IPS DF 4.7 (cell line): ENCODE data around the gene TUT4.

Experiments
- DNase-seq: peaks from one replicate; pipeline ENCODE4 v3.0.0-alpha.2; 2013; ENCODE audit warnings: low spot score; ENCODE audit errors: extremely low read depth

The TUT4 gene

DNA sequence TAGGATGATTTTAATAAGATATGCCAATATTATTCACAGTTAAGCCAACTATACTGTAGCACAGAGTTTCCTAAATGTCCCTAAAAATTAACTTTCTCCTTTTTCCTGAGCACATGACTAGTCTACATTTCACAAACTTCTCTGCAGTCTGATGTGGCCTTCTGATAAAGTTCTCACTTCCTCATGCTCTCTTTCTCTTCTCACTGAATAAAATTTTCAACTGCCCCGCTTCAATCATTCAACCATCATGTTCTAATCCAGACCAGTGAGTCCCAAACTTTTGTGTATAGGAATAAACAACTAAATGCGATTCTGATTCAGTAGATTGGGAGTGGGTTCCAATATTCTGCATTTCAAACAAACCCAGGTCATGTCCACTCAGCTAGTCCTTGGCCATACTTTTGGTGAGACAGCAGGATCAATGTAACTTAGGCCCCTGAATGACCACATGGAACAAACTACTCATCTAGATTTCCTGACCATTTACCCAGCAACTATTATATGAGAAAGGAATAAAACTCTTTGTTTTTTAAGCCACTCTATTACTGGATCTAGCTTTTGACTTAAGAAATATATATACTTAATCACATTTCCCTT, 20.1 kb downstream of the TUT4 start:
- DNase-seq, result no peak

DNA sequence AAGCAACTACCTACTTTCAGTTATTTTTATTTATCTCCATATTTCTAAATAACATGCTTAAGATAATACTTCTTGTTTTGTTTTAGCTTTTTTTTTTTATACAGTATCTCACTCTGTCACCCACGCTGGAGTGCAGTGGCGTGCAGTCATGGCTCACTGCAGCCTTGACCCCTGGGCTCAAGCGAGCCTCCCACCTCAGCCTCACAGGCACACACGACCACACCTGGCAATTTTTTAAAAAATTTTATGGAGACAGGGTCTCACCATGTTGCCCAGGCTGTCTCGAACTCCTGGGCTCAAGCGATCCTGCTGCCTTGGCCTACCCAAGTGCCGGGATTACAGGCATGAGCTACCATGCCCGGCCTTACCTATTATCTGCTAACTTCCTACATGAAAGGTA, 20.6 kb downstream of the TUT4 start:
- DNase-seq, result no peak

DNA sequence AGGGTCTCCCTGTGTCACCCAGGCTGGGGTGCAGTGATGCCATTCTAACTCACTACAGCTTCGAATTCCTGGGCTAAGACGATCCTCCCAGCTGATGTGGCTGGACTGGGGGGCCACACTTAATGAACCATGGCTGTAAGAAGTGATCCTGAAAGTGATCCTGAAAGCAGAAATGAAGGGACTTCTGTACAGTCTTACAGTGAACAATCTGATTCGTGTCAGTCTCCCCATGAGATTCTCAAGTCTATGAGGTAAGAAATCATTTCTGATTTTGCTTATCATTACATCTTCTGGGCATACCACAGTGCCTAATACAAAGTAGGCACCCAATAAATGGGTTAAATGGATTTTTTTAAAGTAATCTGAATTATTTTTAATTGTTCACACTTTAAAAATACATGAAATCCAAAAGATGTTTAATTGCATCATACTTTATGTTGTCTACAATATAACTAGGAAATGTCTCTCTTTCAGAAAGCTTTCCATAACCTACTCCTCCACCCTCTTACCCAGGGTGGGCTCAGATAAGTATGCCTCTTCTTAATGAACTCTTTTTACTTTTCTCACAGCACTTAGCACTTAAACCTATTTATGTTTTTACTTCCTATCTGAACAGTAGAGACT, 21.5 kb downstream of the TUT4 start:
- no peak for DNase-seq

DNA sequence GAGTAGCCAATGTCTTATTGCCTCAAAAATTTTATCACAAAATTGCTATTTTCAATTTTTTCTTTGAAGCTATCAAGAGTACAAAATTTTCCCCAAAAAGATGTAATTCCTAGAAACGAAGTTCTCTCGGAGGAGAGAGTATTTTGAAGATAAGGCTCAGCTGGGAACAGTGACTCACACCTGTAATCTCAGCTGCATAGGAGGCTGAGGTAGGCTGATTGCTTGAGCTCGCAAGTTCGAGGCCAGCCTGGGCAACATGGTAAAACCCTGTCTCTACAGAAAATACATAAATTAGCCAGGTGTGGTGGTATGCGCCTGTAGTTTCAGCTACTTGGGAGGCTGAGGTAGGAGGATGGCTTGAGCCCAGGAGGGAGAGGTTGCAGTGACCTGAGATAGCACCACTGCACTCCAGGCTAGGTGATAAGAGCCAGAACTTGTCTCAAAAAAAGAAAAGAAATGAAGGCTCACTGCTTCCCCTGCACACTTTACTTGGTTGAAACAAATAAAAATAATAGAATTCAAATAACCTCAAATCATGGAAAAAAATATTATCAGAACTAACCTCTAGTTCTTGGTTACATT, 22.2 kb downstream of the TUT4 start:
- no peak for DNase-seq

DNA sequence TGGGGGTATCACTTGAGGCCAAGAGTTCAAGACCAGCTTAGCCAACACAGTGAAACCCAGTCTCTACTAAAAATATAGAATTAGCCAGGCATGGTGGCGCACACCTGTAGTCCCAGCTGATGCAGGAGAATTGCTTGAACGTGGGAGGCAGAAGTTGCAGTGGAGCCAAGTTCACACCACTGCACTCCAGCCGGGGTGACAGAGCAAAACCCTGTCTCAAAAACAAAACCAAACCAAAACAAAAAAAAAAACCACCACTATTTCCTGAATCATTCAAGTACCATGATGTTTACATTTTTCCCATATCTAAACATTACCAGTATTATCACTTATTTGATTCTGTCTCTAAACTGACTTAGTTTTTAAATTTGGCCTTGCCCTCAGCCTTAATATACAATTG, 29.5 kb downstream of the TUT4 start:
- DNase-seq, result no peak

DNA sequence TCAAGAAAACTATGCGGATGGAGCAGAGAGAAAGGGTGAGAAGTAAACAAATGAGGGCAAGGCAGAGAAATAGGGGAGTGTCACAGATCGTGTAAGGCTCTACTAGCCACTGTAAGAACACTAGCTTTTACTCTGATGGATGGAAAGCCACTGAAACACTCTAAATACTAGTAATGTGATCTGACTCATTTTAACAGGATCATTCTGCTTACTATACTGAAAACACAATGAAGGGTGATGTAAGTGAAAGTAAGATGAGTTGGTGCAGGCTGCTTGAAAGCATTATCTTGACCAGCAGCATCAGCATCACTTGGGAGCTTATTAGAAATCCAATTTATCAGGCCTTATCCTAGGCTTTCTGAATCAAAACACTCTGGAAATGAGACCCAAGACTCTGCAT, 32.7 kb downstream of the TUT4 start:
- no peak for DNase-seq

DNA sequence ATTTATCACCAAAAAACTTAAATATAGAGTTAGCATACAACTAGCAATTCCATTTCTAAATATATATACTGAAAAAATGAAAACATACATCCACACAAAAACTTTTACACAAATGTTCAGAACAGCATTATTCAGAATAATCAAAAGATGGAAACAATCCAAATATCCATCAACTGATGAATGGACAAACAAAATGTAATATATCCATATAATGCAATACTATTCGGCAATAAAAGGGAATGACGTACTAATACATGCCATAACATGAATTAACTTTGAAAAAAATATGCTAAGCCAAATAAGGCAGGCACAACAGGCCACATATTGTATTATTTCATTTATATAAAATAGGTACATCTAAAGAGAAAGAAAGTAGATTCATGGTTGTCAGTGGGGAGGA, 33.9 kb downstream of the TUT4 start:
- DNase-seq, result no peak

DNA sequence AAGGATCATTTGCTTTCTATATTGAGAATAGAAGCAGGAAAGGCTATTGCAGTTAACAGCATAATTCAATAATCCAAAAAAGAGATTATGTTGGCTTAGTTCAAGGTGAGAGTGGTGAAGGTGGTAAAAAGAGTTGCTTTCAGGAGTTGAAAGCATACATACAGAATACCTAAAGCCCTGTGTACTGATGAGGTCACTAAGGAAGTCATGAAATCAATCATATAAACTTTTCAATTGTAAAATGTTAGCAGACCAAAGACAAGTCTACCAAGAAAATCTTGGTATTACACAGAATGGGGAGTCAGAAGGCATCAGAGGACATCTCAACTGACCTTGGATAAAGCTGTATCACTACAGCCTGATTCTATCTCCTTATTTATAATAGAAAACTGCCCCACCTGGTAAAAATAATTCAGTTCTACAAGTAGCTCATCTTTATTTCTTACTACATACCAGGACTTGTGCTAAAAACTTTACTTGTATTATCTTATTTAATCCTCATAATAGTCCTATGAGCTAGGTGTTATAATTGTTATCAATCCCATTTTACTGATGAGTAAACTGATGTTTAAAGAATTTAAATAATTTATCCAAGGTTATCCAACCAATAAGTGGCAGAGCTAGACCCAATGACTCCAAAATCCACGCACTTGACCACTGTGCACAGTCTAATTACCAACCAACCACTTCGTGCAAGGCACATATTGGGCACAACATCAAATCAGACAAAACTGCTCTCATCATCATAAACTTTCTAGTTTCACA, 40.9 kb downstream of the TUT4 start:
- DNase-seq, result no peak

DNA sequence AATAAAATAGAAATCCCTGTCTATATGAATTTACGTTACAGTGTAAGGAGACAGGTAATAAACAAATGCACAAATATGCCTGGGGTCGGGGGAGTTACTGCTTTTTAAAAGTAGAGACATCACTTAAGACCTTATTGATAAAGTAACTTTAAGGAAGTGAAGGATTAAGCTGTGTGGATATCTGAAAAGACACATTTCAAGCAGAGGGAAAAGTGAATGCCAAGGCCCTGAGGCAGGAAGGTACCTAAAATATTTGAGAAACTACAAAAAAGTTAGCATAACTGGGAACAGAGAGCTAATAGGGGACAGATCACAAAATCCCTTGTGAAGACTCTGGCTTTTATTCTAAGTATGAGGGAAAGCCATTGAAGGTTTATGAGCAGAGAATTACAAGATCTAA, 41.5 kb downstream of the TUT4 start:
- no peak for DNase-seq

DNA sequence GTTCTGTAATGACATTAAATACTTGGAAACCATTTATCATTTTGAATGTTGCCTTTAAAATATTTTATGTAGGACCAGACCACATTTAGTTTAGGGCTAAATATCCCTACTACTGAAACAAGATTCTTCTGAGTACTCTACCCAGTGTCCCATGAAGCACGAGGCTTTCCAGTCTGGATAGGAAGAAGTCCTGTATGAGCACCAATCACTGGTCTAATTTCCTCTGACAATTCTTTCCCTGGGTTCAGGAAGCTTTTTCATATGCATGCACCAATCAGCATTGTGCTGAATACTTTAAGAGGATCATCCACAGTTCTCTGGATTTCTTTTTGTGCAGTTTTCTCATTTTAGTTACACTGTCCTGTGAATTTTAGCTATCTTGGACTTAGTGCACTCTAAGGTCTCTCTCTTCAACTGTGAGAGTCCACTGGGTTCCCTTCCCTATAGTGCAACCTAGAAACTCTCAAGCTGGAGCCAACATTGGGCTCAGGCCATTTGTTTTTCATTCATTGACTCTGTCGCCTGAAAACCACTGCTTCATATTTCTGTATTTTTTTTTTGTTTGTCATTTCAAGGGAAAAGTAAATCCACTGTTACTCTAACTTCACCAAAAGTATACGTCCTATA, 45.9 kb downstream of the TUT4 start:
- no peak for DNase-seq

DNA sequence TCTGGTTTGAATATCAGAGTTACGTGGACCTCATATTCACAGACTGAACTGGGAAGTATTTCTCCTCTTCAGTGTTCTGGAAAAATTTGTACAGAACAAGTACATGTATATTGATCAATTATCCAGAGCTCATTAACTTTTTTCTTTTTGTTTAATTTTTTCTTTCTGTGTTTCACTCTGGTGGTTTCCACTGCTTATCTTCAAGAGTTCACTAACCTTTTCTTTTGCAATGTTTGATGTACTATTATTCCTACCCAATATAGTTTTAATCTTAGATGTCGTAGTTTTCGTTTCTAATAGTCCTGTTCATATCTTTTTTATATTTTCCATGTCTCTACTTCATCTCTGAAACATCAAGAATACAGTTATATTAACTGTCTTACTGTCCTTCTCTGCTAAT, 46.5 kb downstream of the TUT4 start:
- DNase-seq, result no peak

DNA sequence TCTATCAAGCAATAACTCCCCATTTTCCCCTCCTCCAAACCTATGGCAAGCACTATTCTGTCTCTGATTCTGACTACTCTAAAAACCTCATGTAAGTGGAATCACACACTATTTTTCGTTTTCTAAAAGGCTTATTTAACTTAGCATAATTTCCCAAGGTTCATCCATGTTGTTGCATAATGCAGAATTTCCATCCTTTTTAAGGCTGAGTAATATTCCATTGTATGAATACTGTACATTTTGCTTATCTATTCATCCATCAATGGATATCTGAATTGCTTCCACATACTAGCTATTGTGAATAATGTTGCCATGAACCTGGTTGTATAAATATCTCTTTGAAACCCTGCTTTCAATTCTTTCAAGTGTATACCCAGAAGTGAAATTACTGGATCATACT, 48.2 kb downstream of the TUT4 start:
- no peak for DNase-seq

DNA sequence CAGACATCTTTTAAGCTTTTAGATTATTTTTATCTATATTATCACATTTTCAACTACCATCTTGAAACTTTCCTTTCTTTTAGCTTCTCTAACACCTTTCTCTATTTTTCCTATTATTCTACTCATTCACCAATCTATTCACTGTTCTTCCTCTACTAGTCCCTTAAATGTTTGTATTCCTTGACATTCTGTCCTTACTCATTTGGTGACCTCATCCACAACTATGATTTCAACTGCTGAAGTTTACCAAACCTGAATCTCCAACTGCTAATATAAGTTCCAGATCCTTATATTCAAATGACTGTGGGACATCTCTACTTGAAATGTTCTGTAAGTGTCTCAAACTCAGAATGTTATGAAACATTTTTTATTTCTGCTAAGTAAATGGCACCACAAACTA, 49.2 kb downstream of the TUT4 start:
- no peak for DNase-seq

DNA sequence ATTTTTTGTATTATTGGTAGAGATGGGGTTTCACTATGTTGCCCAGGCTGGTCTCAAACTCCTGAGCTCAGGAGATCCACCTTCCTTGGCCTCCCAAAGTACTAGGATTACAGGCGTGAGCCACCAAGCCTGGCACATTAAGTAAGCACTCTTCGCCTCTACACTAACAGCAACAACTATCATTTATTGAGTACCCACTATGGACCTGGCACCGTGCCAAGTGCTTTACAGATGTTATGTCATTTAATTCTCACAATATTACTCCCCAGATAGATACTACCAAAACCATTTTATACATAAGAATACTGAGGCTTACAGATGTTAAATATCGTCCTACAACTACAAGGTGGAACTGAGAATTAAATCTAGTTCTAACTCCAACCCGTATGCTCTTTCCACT, 50.1 kb downstream of the TUT4 start:
- DNase-seq, result no peak

DNA sequence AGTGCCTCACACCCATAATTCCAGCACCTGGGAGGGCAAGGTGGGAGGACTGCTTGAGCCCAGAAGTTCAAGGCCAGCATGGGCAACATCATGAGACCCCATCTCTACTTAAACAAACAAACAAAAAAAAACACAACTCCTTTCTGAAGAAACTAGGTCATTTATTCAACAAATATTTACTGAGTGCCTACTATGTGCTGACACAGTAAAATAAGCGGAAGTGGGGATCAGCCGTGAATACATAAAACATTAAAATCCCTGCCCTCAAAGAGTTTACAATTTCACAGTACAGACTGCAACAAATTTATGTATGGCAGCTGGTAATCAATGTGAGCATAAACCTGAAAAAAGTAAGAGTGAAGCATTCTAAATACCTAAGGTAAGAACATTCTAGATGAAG, 65.3 kb downstream of the TUT4 start:
- DNase-seq, result no peak

DNA sequence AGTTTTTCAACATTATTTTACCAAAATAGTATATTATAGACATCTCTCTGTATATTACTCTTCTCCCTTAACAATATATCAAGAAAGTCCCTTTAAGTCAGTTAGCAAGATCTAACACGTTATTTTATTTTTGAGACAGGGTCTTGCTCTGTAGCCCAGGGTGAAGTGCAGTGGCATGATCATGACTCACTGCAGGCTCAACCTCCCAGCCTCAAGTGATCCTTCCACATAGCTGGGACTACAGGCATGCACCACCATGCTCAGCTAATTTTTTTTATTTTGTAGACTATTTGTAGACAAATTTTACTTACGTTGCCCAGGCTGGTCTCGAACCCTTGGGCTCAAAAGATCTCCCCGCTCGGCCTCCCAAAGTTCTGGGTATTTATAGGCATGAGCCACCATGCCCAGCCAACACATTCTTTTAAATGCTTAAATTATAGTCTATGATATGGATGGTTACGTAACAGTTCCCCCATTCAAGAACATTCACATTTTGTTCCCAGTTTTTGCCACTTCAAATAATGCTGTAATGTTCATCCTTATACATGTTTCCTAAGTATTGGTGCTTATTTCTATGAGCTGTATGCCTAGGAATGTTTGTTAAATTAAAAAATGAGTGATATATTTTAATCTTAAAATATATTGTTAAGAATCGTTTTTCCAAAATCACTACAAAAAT, 70.4 kb downstream of the TUT4 start:
- no peak for DNase-seq

DNA sequence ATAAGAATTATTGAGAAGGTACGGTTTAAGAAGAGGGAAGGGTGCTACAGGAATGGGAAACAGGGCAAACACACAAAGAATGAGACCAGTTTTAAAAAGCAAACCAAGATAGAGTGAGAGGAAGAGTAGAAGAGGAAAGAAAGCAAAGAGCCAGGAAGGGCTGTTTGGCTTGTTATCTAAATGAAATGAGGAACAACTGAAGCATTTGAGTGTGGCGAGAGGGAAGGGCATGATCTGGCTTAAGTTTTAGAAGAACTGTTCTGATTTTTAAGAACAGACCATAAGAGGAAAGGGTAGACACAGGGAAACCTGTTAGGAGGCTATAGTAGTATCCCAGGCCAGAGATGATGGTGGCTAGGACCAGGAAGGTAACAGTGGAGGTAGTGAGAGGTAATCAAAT, 73.8 kb downstream of the TUT4 start:
- DNase-seq, result no peak

DNA sequence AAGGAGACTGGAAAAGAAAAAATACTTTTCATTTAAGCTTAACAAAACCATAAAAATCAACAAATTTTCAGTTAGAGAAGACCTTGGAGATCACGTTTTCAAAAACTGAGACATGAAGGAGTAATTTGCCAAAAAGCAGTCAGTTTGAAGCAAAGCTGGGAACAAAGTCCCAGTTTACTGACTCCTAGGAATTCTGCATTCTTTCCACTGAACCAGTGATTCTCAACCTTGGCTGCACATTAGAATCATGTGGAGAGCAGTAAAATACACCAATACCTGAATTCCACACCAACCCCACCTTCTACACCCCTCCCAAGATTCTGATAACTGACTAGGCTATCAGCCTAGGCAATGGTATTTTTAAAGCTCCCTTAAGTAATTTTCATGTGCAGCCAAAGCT, 75.0 kb downstream of the TUT4 start:
- DNase-seq, result no peak

DNA sequence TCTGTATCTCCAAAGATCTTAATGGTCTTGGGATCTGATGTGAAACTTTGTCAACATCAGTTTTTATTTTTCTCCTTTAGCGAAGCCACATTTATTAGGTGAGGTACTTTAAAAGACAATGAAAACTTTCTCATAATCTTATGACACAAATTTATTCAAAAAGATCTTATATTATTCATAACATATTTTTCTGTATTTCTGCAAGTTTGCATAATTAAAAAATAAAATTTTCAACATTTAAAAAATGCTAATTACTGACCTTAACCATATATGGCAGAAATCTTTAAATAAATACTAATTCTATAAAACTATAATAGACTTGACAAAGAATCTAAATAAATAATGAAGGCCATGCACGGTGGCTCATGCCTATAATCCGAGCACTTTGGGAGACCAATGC, 75.9 kb downstream of the TUT4 start:
- no peak for DNase-seq

DNA sequence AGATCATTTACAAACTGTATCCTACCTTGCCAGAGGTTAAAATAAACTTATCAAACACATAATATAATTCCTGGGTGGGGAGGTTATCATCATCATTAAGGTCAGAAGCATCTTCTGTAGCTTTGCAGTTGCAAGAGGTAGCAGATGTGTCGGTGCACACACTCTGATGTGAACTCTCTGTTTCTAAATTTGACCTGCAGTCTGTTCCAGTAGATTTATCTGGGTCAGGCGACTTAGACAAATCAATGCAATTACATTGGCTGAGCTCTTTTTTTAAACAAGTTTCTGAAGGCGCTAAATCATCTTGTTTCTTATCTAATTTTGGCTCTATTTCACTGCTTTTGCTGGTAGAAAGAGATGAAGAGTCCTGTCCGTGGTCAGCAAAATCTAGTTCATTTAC, 78.1 kb downstream of the TUT4 start:
- DNase-seq, result no peak

DNA sequence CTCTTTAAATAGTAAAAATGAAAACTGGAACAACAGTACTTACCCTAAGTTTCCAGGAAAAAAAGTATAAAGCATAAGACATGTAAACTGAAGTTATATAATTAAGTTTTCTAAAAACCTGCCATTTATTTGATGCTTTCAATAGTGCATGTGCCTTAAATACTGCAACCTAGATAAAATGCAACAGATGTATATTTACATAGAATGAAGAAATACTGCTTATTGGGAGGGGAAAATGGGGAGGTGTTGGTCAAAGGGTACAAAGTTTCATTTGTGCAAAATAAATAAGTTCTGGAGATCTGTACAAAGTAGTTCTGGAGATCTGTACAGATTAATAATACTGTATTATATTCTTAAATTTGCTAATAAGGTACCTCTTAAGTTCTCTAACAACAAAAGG, 79.9 kb downstream of the TUT4 start:
- no peak for DNase-seq

DNA sequence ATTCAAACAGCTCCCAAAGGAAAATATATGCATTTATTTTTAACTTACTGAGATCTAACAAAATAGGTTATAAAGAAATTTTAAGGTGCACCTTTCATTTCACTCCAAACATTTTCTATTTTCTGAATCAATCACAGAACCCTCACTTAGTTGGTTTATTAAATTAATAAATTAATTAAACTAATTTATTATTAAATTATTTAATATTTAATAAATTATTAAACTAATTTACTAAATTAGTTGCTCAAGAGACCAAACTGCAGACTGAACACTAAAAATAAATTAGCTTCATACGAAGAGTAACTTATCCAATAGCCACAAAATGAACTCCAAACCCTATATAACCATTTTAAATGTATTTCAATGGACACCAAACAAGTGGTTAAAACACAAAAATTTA, 80.5 kb downstream of the TUT4 start:
- no peak for DNase-seq
